CD4-positive, alpha-beta T cell treated with Interleukin-4 for 1 hour (primary cell): ENCODE data around the gene TRIOBP.

Source experiments
- DNase-seq, 2 donors: peaks; one replicate each; pipeline ENCODE4 v3.0.0-alpha.2; 2020 to 2022

Gene TRIOBP

GRCh38 chr22:37752189-37753087, 55.6 kb downstream of the TRIOBP start:
- DNase-seq, result no peak

DNA sequence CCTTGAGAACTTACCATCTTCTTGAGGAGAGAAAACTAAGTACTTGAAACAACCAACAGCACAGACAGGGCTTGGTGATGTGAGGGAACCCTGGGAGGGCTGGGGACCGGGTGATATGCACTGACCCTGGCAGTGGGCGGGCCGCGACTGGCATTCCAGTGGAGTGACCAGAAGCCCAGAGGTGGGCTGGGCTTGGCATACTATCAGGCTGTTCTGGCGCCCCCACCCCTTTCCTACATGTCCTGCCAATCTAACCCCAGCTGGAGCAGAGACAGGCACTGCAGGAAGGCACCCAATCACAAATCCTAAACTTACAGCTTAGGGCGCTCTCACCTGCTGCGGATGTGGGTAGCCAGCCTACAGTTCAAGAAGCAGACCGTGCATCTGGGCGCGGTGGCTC, 56.9 kb downstream of the TRIOBP start:
- DNase-seq, result no peak

DNA sequence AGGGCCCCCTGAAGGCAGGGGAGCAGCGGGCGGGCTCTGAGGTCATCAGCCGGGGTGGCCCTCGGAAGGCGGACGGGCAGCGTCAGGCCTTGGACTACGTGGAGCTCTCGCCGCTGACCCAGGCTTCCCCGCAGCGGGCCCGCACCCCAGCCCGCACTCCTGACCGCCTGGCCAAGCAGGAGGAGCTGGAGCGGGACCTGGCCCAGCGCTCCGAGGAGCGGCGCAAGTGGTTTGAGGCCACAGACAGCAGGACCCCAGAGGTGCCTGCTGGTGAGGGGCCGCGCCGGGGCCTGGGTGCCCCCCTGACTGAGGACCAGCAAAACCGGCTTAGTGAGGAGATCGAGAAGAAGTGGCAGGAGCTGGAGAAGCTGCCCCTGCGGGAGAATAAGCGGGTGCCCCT, 60.8 kb downstream of the TRIOBP start:
- DNase-seq, result no peak

- no peak for DNase-seq
These were observed 61.8 kb downstream of the TRIOBP start for GRCh38 chr22:37758694-37759093.

DNA sequence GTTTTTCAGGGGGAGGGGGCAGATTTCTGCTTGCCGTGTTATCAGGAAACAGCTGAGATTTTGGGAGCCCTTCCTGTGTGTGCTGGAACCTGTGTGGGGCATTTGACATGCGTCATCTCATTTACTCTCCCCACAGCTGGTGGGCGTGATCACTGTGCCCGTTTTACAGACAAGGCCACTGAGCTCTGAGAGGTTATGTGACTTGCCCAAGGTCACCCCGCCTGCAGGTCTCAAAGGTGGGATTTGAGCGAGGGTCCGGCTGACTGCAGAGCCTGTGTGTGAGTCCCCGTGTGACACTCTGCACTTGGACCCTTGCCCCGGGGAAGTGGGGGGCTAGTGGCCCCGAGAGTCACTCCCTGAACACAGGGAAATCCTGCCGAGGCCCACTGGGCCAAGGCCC, 62.4 kb downstream of the TRIOBP start:
- DNase-seq, result no peak

- no peak for DNase-seq
These were observed 63.3 kb downstream of the TRIOBP start for GRCh38 chr22:37760152-37760551.

DNA sequence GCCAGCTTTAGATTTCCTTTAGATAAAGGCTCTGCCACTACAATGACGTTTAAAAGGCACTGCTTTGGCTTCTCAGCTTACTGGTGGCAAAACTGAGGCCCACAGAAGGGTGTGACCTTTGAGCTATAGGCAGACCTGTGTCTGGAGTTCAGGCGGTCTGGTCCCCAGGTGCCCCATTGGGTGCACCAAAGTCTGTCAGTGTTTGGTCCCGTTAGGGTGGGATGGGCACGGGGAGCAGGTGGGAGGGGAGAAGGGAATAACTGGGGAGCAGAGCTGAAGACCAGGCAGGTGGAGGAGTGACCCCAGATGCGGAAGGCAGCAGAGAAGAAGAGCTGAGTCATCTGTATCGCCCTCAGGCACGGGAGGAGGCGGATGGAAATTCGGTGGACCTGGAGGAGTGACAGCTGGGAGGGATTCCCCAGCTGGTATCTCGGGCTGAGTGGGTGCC, 65.6 kb downstream of the TRIOBP start:
- no peak for DNase-seq

- DNase-seq, result no peak
These were observed 66.2 kb downstream of the TRIOBP start for GRCh38 chr22:37763012-37763411.

- DNase-seq, result no peak
These were observed 66.8 kb downstream of the TRIOBP start for GRCh38 chr22:37763652-37764051.

GRCh38 chr22:37764622-37765021, 67.8 kb downstream of the TRIOBP start:
- DNase-seq, result no peak

DNA sequence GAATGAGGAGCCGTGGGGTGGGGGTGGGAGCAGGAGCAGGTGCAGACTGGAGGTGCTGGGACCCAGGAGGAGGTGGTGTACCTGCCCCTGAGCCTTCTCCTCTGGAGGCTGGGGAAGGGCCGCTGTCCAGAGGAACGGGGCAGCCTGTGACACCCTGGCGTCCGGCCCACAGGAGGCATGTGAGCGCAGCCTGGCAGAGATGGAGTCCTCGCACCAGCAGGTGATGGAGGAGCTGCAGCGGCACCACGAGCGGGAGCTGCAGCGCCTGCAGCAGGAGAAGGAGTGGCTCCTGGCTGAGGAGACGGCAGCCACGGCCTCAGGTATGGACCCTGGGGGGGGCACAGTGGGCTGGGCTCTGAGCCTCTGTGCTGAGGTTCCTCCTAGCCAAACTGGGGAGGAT, 68.7 kb downstream of the TRIOBP start:
- no peak for DNase-seq

DNA sequence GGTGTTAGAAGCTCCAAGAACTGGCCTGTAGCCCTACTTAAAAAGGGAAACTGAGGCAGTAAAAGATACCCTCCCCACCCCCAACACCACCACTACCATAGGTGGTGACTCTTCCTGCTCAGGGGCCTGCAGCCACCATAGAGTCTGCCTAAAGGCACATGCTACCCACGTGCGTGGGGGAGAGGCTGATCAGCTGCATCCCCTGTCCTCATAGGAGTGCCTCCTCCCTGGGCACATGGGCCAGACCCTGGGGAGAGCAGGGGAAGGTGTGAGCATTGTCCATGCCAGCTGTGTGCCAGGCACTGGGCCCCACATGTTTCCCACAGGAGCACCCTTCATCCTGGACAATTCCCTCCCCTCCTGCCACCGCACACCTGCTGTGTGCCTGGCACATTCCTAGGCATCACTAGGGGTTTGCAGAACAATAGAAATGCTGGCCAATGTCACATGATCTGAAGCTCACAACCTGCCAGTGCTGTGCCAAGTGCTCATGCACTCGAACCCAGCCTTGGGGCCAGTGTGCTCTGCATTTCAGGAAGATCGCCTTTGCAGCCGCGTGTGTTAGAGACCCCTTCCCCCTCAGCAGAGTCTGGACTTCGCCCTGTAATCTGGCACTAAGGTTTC, 69.2 kb downstream of the TRIOBP start:
- no peak for DNase-seq

DNA sequence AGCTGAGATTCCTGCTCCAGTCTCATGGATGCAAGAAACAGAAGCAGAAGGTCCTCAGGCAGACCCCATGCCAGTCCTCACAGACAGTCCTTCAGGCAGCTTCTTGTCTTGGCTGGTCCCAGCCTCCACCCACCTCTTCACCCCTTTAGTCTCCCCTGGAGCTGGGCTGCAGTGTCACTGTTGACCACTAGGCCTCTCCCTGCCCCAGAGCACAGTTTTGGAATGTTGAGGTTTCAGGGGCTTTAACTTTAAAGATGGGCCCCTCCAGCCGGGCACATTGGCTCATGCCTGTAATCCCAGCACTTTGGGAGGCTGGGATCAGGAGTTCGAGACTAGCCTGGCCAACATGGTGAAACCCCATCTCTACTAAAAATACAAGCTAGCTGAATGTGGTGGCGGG, 71.4 kb downstream of the TRIOBP start:
- no peak for DNase-seq

GRCh38 chr22:37769056-37769455, 72.2 kb downstream of the TRIOBP start:
- no peak for DNase-seq

- no peak for DNase-seq
These were observed 74.2 kb downstream of the TRIOBP start for GRCh38 chr22:37771081-37771480.

DNA sequence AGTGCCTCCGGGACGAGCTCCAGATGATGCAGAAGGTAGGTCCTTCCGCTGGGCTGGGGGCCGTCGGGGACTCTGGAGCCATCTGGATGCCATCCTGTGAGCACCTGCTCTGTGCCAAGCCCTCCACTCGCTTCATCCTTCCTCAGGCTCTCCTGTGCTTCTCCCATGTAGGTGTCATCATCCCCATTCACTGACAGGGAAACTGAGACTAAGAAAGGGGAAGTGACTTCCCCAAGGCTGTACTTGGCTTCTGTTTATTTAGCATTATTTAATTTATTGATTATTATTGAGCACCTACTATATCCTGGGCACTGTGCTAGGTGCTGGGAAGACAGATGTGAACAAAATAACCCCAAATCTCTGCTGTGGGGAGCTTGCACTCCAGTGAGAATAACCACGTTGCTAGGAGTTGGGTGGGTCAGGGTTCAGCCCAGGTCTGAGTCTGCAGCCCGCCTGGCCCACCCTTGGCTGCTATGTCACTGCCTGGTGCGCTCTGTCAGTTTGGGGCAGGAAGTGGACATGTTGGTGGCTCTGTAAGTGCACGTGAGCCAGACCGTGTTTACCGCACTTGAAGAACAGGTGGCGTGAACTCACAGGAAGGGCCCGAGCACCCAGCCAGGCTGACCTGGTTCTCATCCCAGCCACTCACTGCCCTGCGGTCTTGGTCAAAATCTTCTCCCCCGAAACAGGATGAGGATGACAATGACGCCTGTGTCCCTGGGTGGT, 75.0 kb downstream of the TRIOBP start:
- DNase-seq, result no peak

GRCh38 chr22:37774728-37775127, 77.9 kb downstream of the TRIOBP start:
- no peak for DNase-seq

DNA sequence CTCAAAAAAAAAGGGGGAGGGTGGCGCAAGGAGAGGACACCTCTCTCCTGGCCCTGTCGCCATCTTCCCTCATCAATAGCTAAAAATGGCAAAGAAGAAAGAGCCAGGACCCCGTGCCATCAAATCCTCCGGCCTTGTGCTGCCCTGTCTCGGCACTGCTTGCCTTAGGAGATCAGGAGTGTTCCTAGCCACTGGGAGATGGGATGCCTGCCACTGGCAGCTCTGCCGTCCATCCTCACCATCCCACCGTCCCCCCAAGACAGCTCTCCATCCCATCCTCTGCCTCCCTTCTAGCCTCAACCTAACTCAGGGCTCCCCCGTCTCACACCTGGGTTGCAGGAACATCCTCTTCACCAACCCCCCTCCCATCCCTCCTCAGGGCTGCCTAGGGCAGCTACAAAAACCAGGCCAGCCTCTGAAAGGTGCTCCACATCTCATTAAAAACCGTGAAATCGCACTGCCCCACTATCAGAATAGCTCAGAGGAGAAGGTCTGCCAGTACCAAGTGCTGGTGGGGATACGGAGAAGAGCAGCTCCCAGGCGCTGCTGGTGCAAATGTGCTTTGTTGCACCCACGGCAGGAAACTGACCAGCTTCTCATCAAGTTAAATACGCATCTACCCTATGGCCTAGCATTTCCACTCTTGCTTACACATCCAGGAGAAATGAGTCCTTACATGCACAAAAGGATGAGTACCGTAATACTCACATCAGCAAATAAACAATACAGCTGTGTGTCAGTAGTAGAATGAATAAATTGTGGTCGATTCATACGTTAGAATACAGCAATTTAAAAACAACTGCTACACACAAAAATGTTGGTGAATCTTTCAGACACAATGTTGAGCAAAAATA, 79.2 kb downstream of the TRIOBP start:
- no peak for DNase-seq

DNA sequence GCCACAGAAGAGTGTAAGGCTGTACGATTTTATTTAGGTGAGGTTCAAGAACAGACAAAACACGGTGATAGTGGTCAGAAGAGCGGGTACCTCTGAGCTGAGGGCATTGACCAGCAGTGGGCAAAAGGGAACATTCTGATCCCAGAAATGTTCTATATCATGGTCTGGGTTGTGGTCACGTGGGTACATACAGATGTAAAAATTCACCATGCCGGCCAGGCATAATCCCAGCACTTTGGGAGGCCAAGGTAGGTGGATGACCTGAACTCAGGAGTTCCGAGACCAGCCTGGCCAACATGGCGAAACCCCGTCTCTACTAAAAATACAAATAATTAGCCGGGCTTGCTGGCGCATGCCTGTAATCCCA, 79.8 kb downstream of the TRIOBP start:
- no peak for DNase-seq

DNA sequence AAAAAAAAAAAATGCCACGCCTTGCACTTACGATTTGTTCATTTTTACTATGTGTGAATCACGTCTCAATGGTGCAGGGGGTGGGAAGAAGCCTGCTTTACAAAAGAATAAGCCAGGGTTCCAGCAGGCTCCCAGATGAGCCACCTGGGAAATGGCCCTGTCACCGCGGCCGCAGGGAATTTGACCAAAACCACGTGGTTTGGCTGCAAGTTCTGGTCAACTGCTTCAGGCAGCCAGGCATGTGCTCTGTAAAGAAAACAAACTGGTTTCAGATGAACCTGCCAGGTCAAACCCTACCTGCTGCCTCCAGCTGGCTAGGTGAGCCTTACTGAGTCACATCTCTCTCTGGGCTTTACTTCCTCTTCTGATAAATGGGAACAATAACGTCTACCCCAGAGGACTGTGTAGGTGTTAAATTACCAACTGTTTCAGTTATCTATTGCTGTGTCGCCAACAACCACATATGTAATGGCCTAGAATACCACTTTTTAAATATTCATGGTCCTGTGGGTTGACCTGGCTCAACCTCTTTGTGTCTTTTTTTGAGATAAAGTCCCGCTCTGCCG, 80.4 kb downstream of the TRIOBP start:
- no peak for DNase-seq

DNA sequence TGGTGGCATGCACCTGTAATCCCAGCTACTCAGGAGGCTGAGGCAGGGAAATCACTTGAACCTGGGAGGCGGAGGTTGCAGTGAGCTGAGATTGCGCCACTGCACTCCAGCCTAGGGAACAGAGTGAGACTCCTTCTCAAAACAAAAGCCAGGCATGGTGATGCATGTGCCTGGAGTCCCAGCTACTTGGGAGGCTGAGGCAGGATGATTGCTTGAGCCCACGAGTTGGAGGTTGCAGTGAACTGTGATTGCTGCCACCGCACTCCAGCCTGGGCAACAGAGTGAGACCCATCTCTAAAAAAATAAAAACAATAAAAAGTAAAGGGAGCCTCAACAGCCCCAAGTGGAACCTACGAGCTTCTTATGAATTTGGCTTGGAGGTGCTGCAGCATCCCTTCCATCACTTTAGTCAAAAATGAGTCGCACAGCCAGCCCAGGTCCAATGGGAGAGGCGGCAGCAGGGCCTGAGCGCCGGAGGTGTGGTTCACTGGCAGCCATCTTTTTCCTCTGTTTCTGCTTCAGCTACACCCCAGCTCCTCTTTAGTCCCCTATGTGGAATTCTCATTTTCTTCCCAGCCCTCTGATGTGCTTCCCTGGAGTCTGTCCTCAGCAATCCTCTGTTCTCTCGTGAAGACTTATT, 81.6 kb downstream of the TRIOBP start:
- DNase-seq, result no peak
